ENCODE measurements around the gene RNF130.
"Not testable (repeated sequence)": the region's sequence is repeated elsewhere in the genome, so short reads cannot be mapped to it uniquely, and the experiment has no call there.

Gene RNF130

DNA sequence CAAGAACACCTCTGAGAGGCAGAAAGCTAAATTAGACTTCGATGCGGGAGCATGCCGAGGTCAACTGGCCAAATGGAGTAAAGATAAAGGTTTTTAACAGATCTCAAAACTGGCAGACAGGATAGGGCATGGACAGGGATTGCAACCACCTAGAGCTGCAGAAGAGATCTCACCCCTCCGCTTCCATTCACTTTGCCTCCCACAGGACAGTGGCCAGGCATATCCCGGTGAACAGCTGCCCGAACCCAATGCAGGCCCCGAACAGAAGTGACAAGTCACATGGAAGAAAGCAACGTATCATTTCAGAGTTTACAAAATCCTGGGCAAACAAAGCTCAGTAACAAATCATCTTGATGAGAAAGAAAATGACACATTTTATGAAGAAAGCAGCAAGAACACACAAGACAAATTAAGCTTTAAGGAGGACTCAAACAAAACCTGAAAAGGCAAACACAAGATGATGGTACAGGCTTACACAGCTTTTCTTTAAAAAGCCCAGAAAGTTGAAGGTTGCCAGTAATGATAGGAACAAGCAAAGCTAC, 18.4 kb downstream of the RNF130 start:
- no peak for DNase-seq

- no peak for DNase-seq
These were observed 19.2 kb downstream of the RNF130 start for GRCh38 chr5:180052211-180052818.

- no peak for DNase-seq
These were observed 21.2 kb downstream of the RNF130 start for GRCh38 chr5:180050121-180050940.

- DNase-seq = no peak
These were observed 22.4 kb downstream of the RNF130 start for GRCh38 chr5:180049185-180049548.

GRCh38 chr5:180047667-180048066, 23.9 kb downstream of the RNF130 start:
- peak in 1 of 2 donors; percentile 25 for DNase-seq

DNA sequence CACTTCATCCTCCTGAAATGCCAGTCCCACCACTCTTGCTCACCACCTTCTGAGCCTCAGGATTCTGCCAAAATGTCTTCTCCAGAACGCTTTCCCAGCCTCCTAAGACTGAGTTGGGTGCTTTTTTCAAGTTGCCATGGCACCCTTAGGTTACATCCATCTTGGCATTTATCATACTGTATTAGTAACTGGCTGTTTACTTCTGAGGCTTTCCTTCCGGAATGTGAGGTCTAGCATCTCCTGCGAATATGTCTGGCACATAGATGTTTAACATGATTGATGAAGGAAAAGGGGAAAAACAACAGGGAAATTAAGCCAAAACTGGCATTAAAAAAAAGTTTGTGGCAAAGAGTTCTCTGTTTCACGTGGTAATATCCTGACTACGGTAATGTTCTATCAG, 24.9 kb downstream of the RNF130 start:
- no peak for DNase-seq

GRCh38 chr5:180045889-180046499, 25.6 kb downstream of the RNF130 start:
- DNase-seq = no peak

GRCh38 chr5:180043377-180043776, 28.2 kb downstream of the RNF130 start:
- DNase-seq = no peak

GRCh38 chr5:180041301-180042274, 30.0 kb downstream of the RNF130 start:
- DNase-seq = no peak

DNA sequence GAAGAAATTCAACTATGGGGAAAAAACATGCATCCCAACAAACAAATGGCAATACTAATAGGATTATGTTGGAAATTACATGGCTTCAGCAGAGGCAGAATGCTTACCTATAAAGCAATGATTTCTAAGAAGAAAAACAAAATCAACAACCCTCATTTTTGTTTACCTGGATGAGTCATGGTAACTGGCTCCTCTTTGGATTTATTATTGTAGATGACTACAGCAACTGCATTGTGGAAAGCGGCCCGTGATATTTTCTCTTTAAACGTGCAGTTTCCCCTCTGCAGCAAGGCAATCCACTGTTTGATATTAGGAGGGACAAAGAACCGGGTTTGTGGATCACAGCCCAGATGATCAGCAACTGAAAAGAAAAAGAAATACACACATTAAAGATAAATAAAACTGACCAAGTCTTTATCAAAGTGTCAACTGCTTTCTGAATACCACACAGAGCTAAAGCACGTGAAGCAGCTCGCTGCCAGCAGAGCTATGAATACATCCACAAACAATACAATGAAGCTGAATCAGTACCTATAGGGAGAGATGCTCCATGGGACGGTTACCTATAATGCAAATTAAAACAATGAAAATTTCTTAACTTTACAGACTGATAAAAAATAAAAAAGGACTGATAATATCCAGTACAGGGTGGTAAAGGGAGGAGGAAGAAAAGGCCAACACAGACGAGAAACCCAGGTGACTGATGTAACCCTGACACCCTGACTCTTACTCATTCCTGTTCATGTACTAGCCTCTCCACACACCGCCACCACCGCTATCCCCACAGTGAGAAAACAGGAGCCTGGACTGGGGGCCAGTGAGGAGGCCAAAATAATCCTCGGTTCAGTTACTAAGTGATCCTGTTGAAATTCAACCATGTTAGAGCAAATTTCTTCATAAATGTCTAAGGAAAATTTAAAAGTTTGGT, 31.0 kb downstream of the RNF130 start:
- no peak for DNase-seq

- DNase-seq = peak in 1 of 2 donors; percentile 7
These were observed 36.2 kb downstream of the RNF130 start for GRCh38 chr5:180035206-180035931.

- DNase-seq = peak; percentile 78 to 90
These were observed 37.0 kb downstream of the RNF130 start for GRCh38 chr5:180034564-180034963.

- no peak for DNase-seq
These were observed 44.0 kb downstream of the RNF130 start for GRCh38 chr5:180027459-180028089.

GRCh38 chr5:180026734-180027458, 44.7 kb downstream of the RNF130 start:
- peak in 1 of 2 donors; percentile 9 for DNase-seq

- peak; percentile 10 to 32 for DNase-seq
These were observed 45.2 kb downstream of the RNF130 start for GRCh38 chr5:180026320-180026719.

DNA sequence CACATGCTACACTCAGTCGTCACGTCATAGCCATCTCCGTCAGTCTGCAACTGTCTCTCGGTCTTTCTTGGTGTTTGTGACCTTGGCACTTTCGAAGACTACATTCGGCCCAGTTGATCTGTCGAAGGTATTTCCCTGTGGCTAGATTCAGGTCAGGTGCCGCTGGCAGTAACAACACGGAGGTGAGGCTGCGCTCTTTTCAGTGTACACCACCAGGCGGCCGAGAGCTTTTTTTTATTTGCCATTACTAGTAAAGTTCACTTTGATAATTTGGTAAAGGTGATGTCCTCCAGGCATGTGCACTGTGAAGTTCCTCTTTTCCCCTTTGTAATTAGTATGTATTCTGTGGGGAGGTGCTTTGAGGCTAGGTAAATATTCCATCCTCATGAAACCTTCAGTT, 49.7 kb downstream of the RNF130 start:
- DNase-seq = no peak

DNA sequence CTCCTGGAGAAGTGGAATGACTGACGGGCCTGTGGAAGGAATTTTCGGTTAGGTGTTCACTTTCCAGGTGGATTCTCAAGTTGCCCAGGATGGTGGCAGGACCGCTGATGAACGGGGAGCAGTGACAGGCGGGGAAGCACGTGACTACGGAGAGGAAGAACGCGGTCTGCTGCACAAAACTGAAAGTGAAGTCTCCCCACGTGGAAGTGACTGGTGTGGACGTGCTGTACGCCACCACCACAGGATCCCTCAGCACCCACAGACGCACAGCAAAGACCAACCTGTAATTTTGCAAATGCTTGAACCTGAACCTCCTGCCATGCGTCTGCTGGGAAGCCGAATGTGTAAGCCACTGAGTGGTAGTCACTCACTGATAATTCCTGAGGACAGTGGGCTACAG, 51.4 kb downstream of the RNF130 start:
- DNase-seq = no peak

DNA sequence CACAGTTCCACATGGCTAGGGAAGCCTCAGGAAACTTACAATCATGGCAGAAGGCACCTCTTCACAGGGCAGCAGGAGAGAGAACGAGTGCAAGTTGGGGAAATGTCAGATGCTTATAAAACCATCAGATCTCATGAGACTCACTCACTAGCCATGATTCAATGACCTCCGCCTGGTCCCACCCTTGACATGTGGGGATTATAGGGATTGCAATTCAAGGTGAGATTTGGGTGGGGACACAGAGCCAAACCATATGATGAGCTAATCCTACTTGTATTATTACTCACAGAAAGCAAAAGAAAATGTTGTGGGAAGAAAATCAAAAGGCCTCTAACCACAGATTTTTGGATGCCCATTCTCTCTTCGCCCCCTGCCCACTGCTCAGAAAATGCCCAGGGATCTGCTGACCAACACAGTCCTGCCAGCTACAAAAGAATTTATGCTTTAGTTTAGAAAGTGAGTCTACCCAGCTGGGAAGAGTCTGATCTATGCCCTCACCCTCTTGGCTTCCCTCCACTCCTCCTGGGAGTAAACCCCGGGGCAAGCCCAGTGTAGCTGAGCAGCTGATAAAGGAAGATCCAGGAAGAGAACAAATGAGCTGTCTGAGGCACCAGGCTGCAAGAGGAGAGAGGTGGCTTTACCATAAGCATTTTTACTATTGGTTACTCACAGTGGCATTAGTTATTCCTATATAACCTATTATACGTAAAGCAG, 53.1 kb downstream of the RNF130 start:
- DNase-seq = no peak

DNA sequence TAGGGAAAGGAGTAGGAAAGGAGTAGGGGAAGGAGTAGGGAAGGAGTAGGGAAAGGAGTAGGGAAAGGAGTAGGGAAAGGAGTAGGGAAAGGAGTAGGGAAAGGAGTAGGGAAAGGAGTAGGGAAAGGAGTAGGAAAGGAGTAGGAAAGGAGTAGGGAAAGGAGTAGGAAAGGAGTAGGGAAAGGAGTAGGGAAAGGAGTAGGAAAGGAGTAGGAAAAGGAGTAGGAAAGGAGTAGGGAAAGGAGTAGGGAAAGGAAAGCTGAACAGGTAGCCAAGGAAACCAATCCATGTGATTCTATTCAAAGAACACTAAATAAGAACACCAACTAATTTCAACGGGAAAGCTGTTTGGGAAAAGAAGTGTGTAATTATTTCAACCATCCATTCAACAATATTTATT, 56.0 kb downstream of the RNF130 start:
- not testable (repeated sequence) for DNase-seq
